ENCODE data around the gene PHACTR1.

DNA sequence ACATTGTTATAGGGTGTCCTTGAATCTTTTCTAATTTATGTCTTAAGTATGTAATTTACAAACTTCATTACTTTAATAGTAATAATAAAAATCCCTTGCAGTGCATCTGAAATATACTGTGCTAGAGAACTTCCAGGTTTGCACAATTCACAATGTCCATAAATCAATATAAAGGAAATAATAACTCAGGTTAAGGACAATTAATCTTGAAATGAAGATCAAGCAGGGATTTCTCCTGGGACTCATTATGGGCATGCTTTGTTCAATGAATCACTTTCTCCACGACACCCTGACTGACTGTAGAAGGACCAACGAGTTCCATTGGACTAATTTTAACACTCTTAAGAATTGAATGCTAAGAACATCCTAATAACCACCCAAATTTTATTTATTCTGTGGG is 110.0 kb downstream of the PHACTR1 start:
- TF ChIP-seq SP1 (CRISPR knock-in tag; conservative IDR thresholded peaks at IDR 0.05): no peak
- TF ChIP-seq, protein P1, sequence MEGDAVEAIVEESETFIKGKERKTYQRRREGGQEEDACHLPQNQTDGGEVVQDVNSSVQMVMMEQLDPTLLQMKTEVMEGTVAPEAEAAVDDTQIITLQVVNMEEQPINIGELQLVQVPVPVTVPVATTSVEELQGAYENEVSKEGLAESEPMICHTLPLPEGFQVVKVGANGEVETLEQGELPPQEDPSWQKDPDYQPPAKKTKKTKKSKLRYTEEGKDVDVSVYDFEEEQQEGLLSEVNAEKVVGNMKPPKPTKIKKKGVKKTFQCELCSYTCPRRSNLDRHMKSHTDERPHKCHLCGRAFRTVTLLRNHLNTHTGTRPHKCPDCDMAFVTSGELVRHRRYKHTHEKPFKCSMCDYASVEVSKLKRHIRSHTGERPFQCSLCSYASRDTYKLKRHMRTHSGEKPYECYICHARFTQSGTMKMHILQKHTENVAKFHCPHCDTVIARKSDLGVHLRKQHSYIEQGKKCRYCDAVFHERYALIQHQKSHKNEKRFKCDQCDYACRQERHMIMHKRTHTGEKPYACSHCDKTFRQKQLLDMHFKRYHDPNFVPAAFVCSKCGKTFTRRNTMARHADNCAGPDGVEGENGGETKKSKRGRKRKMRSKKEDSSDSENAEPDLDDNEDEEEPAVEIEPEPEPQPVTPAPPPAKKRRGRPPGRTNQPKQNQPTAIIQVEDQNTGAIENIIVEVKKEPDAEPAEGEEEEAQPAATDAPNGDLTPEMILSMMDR (IDR thresholded peaks at IDR 0.05): no peak
- TF ChIP-seq, protein P2, sequence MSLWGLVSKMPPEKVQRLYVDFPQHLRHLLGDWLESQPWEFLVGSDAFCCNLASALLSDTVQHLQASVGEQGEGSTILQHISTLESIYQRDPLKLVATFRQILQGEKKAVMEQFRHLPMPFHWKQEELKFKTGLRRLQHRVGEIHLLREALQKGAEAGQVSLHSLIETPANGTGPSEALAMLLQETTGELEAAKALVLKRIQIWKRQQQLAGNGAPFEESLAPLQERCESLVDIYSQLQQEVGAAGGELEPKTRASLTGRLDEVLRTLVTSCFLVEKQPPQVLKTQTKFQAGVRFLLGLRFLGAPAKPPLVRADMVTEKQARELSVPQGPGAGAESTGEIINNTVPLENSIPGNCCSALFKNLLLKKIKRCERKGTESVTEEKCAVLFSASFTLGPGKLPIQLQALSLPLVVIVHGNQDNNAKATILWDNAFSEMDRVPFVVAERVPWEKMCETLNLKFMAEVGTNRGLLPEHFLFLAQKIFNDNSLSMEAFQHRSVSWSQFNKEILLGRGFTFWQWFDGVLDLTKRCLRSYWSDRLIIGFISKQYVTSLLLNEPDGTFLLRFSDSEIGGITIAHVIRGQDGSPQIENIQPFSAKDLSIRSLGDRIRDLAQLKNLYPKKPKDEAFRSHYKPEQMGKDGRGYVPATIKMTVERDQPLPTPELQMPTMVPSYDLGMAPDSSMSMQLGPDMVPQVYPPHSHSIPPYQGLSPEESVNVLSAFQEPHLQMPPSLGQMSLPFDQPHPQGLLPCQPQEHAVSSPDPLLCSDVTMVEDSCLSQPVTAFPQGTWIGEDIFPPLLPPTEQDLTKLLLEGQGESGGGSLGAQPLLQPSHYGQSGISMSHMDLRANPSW (CRISPR knock-in tag; conservative IDR thresholded peaks at IDR 0.05; ENCODE audit: low read depth): no peak
- TF ChIP-seq, protein P3, sequence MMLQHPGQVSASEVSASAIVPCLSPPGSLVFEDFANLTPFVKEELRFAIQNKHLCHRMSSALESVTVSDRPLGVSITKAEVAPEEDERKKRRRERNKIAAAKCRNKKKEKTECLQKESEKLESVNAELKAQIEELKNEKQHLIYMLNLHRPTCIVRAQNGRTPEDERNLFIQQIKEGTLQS (CRISPR knock-in tag; conservative IDR thresholded peaks at IDR 0.05): no peak
- TF ChIP-seq, protein P4, sequence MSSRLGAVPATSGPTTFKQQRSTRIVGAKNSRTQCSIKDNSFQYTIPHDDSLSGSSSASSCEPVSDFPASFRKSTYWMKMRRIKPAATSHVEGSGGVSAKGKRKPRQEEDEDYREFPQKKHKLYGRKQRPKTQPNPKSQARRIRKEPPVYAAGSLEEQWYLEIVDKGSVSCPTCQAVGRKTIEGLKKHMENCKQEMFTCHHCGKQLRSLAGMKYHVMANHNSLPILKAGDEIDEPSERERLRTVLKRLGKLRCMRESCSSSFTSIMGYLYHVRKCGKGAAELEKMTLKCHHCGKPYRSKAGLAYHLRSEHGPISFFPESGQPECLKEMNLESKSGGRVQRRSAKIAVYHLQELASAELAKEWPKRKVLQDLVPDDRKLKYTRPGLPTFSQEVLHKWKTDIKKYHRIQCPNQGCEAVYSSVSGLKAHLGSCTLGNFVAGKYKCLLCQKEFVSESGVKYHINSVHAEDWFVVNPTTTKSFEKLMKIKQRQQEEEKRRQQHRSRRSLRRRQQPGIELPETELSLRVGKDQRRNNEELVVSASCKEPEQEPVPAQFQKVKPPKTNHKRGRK (CRISPR knock-in tag; IDR thresholded peaks at IDR 0.05; ENCODE audit: borderline replicate concordance): no peak
- no peak for TF ChIP-seq CBFB (CRISPR knock-in tag; IDR thresholded peaks at IDR 0.05; ENCODE audit: low read depth)

Measured in WTC11 (cell line).